HEK293 (cell line): ENCODE data around the gene SAMD4A.
A peak's percentile ranks its signal among the peaks of the same experiment; 100 is the strongest.

Experiments used
- CTCF ChIA-PET: fragments of 350-600 bp; formaldehyde crosslinking; extraction: SDS; loops from one replicate; lab custom pipeline; 2021; ENCODE audit warnings: antibody characterized with exemption; lab: Yijun Ruan, JAX
- POLR2A ChIA-PET: fragments of 300-600 bp; formaldehyde crosslinking; extraction: SDS; loops from one replicate; lab custom pipeline; 2020; ENCODE audit warnings: antibody characterized with exemption, inconsistent platforms; lab: Yijun Ruan, JAX
- H3K27ac ChIP-seq: fragments of 200-500 bp; sonication (Bioruptor generic); 2 replicates; pipeline ENCODE4 v1.5.1; 2014; ENCODE audit warnings: low read depth, low read length, control low read depth, inconsistent platforms; ENCODE audit errors: extremely low read depth
- H3K36me3 ChIP-seq, 2 experiments: fragments of 200-500 bp in 1 of 2; sonication (Bioruptor generic) in 1 of 2; 1 replicate in 1 of 2; 2 replicates in 1 of 2; pipeline ENCODE4 v1.5.1; 2014 to 2017; ENCODE audit warnings: inconsistent platforms in 2 of 2, low read length in 2 of 2; ENCODE audit not compliant: control insufficient read depth in 2 of 2, insufficient read depth in 1 of 2
- H3K4me1 ChIP-seq: fragments of 200-500 bp; sonication (Bioruptor generic); 2 replicates; pipeline ENCODE4 v1.5.1; 2014; ENCODE audit warnings: mild to moderate bottlenecking, low read length, inconsistent platforms; ENCODE audit not compliant: control insufficient read depth, insufficient read depth
- H3K4me3 ChIP-seq: 2 replicates; pipeline ENCODE4 v1.5.1; 2011; ENCODE audit warnings: low read depth, mild to moderate bottlenecking, control low read depth, low read length, moderate library complexity
- H3K9me3 ChIP-seq: fragments of 200-500 bp; sonication (Bioruptor generic); 2 replicates; pipeline ENCODE4 v1.5.1; 2014; ENCODE audit warnings: low read depth, low read length, inconsistent platforms; ENCODE audit not compliant: control insufficient read depth, insufficient read depth
- SP7 ChIP-seq: fragments of 450-650 bp; formaldehyde crosslinking; IDR thresholded peaks from 2 replicates; pipeline ENCODE4 v1.5.1; 2016; ENCODE audit warnings: missing biosample characterization, missing genetic modification characterization
- ZBTB8A ChIP-seq: fragments of 450-650 bp; formaldehyde crosslinking; IDR thresholded peaks from 2 replicates; pipeline ENCODE4 v1.5.1; 2016; ENCODE audit warnings: missing biosample characterization, missing genetic modification characterization
- ZIC2 ChIP-seq: fragments of 450-650 bp; formaldehyde crosslinking; IDR thresholded peaks from 2 replicates; pipeline ENCODE4 v1.5.1; 2016; ENCODE audit warnings: missing biosample characterization, missing genetic modification characterization
- ZNF169 ChIP-seq: fragments of 450-650 bp; formaldehyde crosslinking; IDR thresholded peaks from 2 replicates; pipeline ENCODE4 v1.5.1; 2016; ENCODE audit warnings: missing biosample characterization, missing genetic modification characterization
- ZNF223 ChIP-seq: fragments of 450-650 bp; formaldehyde crosslinking; IDR thresholded peaks from 2 replicates; pipeline ENCODE4 v1.5.1; 2016; ENCODE audit warnings: missing biosample characterization, missing genetic modification characterization
- ZNF24 ChIP-seq: fragments of 450-650 bp; formaldehyde crosslinking; IDR thresholded peaks from 2 replicates; pipeline ENCODE4 v1.5.1; 2016; ENCODE audit warnings: missing biosample characterization, missing genetic modification characterization
- ZNF473 ChIP-seq: fragments of 450-650 bp; formaldehyde crosslinking; IDR thresholded peaks from 2 replicates; pipeline ENCODE4 v1.5.1; 2017; ENCODE audit warnings: missing biosample characterization, missing genetic modification characterization
- ZNF530 ChIP-seq: fragments of 450-650 bp; formaldehyde crosslinking; IDR thresholded peaks from 2 replicates; pipeline ENCODE4 v1.5.1; 2016; ENCODE audit warnings: low read depth, missing biosample characterization, missing genetic modification characterization
- ZNF600 ChIP-seq: fragments of 450-650 bp; formaldehyde crosslinking; IDR thresholded peaks from 2 replicates; pipeline ENCODE4 v1.5.1; 2016; ENCODE audit warnings: missing biosample characterization, missing genetic modification characterization
- ZNF747 ChIP-seq: fragments of 450-650 bp; formaldehyde crosslinking; IDR thresholded peaks from 2 replicates; pipeline ENCODE4 v1.5.1; 2016; ENCODE audit warnings: missing biosample characterization, missing genetic modification characterization
- ZSCAN16 ChIP-seq: fragments of 450-650 bp; formaldehyde crosslinking; IDR thresholded peaks from 2 replicates; pipeline ENCODE4 v1.5.1; 2016; ENCODE audit warnings: missing biosample characterization, missing genetic modification characterization
- TF ChIP-seq, protein P1 (sequence below): fragments of 450-650 bp; formaldehyde crosslinking; IDR thresholded peaks from 2 replicates; pipeline ENCODE4 v1.5.1; 2017; ENCODE audit warnings: missing biosample characterization, missing genetic modification characterization
- TF ChIP-seq, protein P2 (sequence below): fragments of 450-650 bp; formaldehyde crosslinking; IDR thresholded peaks from 2 replicates; pipeline ENCODE4 v1.5.1; 2016; ENCODE audit warnings: missing biosample characterization, missing genetic modification characterization

The SAMD4A gene

DNA sequence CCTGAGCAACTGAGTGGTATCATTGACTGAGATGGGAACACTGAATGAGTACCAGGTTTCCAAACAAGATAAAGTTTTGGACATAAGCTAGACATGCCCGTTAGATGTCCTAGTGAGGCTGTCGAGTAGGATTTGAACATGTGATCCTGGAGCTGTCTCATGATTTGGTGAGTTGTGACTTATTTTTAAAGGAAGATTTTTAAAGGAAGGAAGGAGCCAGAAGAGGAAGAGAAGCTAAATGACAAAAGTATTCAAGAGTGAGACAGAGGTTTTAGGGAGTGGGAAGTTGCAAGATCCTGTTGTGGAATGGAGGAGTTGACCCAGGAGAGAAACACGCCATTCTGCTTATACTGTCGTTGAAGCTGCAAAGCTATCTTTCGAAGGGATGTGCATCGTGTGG is 82.1 kb downstream of the SAMD4A start (continued):
- no peak for TF ChIP-seq ZSCAN16 (tag by site-specific recombination)

- no peaks in the 10 kb centered on the region for H3K9me3 ChIP-seq
- ChIA-PET CTCF (no interaction called here), POLR2A (interaction anchor here (0.6 to 1.0 kb wide), 2 partner anchors 84 to 236 kb away, joined by 3 read pairs; no protein-coding TSS in a partner anchor)
- no peaks in the 10 kb centered on the region for H3K36me3 ChIP-seq
- H3K4me3 ChIP-seq: no peak overlapping the region
- no peak overlapping the region for H3K27ac ChIP-seq
- H3K4me1 ChIP-seq: peaks cover 20% of the 10 kb centered on the region
- TF ChIP-seq ZNF473 (tag by site-specific recombination) (no peak), ZNF600 (peak; percentile 18; the same call in 1 of the 2 replicates), ZIC2 (tag by site-specific recombination) (0 out of 2 replicates have a peak, but pooled peaks have one; percentile 40), ZNF530 (no peak), ZNF223 (tag by site-specific recombination) (no peak), SP7 (no peak)
- TF ChIP-seq, protein P1, sequence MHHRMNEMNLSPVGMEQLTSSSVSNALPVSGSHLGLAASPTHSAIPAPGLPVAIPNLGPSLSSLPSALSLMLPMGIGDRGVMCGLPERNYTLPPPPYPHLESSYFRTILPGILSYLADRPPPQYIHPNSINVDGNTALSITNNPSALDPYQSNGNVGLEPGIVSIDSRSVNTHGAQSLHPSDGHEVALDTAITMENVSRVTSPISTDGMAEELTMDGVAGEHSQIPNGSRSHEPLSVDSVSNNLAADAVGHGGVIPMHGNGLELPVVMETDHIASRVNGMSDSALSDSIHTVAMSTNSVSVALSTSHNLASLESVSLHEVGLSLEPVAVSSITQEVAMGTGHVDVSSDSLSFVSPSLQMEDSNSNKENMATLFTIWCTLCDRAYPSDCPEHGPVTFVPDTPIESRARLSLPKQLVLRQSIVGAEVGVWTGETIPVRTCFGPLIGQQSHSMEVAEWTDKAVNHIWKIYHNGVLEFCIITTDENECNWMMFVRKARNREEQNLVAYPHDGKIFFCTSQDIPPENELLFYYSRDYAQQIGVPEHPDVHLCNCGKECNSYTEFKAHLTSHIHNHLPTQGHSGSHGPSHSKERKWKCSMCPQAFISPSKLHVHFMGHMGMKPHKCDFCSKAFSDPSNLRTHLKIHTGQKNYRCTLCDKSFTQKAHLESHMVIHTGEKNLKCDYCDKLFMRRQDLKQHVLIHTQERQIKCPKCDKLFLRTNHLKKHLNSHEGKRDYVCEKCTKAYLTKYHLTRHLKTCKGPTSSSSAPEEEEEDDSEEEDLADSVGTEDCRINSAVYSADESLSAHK: 0 out of 2 replicates have a peak, but pooled peaks have one; percentile 21
- TF ChIP-seq, protein P2, sequence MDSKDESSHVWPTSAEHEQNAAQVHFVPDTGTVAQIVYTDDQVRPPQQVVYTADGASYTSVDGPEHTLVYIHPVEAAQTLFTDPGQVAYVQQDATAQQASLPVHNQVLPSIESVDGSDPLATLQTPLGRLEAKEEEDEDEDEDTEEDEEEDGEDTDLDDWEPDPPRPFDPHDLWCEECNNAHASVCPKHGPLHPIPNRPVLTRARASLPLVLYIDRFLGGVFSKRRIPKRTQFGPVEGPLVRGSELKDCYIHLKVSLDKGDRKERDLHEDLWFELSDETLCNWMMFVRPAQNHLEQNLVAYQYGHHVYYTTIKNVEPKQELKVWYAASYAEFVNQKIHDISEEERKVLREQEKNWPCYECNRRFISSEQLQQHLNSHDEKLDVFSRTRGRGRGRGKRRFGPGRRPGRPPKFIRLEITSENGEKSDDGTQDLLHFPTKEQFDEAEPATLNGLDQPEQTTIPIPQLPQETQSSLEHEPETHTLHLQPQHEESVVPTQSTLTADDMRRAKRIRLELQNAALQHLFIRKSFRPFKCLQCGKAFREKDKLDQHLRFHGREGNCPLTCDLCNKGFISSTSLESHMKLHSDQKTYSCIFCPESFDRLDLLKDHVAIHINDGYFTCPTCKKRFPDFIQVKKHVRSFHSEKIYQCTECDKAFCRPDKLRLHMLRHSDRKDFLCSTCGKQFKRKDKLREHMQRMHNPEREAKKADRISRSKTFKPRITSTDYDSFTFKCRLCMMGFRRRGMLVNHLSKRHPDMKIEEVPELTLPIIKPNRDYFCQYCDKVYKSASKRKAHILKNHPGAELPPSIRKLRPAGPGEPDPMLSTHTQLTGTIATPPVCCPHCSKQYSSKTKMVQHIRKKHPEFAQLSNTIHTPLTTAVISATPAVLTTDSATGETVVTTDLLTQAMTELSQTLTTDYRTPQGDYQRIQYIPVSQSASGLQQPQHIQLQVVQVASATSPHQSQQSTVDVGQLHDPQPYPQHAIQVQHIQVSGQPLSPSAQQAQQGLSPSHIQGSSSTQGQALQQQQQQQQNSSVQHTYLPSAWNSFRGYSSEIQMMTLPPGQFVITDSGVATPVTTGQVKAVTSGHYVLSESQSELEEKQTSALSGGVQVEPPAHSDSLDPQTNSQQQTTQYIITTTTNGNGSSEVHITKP (tag by site-specific recombination): peak; percentile 59
Observed at GRCh38 chr14:54650331-54650958, 83.5 kb downstream of the SAMD4A start.

DNA sequence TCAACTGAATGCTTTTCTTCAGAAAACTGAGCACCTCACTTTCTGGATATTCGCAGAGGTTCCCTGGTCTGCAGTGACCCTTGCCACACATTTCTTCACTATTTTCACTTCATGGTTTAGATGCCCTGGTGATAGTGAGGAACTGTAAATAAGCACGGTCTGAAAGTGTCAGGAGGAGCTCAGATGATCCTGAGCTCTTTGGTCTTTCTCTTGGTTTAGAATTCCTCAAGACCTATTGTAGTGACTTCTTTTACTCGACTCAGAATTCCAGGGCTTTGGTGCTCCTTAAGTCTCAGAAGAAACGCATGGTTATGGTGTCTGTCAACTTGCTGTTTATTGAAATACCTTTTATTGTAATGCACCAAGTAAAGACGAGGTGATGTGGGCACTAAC is 84.0 kb downstream of the SAMD4A start:
- Histone ChIP-seq H3K9me3 (no peaks in the 10 kb centered on the region), H3K4me3 (no peak overlapping the region), H3K36me3 (no peaks in the 10 kb centered on the region), H3K27ac (no peak overlapping the region), H3K4me1 (peaks cover 20% of the 10 kb centered on the region)
- ChIA-PET POLR2A (interaction anchor here (1.0 kb wide), 1 partner anchor 85 kb away, joined by 3 read pairs; no protein-coding TSS in a partner anchor), CTCF (no interaction called here)
- no peak for TF ChIP-seq ZNF747
- TF ChIP-seq ZNF169 (tag by site-specific recombination): no peak

GRCh38 chr14:54651649-54652048 is 84.7 kb downstream of the SAMD4A start:
- POLR2A ChIA-PET: interaction anchor here (1.1 to 1.7 kb wide), 2 partner anchors 15 to 85 kb away, joined by 3 to 11 read pairs; partner anchors contain the start of gene SAMD4A

More at GRCh38 chr14:54651649-54652048, 84.7 kb downstream of the SAMD4A start:
- Histone ChIP-seq H3K4me3 (no peak overlapping the region), H3K9me3 (no peaks in the 10 kb centered on the region), H3K36me3 (no peaks in the 10 kb centered on the region), H3K4me1 (peaks cover 20% of the 10 kb centered on the region), H3K27ac (no peak overlapping the region)
- no peak for TF ChIP-seq ZNF24
- TF ChIP-seq ZBTB8A (tag by site-specific recombination): no peak
- CTCF ChIA-PET: interaction anchor here (0.7 kb wide), 1 partner anchor 122 kb away, joined by 5 read pairs; no protein-coding TSS in a partner anchor
